GM12801 (cell line): ENCODE results near the gene MAP3K10.

Experiments
- CTCF ChIP-seq: IDR thresholded peaks from one replicate; pipeline ENCODE4 v1.5.1; 2011; ENCODE audit warnings: control low read depth; ENCODE audit not compliant: insufficient read length; ENCODE audit errors: extremely low read depth

MAP3K10 gene

DNA sequence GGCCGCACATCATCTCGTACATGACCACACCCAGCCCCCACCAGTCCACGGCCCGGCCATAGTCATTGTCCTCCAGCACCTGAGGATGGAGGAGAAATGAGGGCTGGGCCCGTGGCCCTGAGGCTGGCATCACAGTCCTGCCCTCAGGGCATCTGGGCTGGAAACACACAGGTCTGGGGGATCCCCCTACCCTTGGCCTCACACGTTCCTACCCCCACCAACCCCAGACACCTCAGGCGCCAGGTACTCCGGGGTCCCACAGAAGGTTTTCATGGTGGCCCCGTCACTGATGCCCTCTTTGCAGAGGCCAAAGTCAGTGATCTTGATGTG is 44.8 kb downstream of the MAP3K10 start:
- no peak for TF ChIP-seq CTCF

- no peak for TF ChIP-seq CTCF
Observed at GRCh38 chr19:40236366-40236765, 45.1 kb downstream of the MAP3K10 start.

GRCh38 chr19:40237791-40238190 is 46.6 kb downstream of the MAP3K10 start:
- no peak for TF ChIP-seq CTCF

DNA sequence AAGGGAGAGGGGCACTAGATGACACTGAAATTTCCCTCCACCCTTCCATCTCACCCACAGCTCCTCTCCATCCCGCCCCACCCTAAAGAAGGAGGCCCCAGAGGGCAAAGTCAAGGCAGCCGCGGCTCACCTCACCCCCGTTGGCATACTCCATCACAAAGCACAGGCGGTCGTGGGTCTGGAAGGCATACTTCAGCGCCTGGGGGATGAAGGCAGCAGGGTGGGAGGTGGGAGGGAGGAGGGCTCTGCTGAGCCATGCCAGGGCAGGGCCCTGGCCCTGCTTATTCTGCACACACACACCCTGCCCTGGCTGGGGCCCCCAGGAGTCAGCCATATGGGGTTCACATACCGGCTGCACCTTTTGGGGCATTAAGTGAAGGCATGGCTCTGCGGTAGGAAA is 47.5 kb downstream of the MAP3K10 start:
- TF ChIP-seq CTCF: no peak

DNA sequence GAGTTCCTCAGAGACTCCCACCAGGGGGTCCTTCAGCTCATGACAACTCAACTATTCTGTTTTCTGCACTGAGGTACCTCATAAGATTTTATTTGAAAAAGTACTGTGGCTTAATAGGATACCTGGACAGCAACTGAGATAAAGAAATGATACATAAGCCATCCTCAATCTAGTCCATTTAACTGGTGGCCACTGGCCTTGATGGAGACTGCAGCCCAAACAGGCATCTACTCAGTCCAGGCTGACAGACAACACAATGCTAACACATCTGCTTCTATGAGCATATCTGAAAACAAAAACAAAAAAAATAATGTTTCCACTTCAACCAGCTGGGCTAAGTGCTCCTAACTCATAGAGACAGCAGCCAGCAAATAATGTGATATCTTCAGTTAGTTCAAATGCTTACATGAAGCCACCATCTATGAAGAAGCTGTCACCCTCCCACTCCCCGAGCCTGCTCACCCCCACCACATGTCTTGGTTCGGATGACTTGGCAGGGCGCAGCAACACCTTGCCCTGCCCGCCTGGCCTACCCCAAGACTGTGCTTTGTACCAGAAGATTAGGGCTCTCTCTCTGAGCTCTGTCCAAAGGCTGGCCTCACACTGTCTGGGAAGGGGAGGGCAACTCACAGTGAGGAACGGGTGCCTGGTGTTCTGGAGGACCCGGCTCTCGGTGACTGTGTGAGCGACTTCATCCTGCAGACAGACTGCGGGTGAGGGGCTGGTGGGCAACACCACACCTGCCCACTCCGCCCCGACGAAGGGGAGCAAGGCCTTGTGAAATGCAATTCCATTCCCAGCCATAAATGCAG is 48.4 kb downstream of the MAP3K10 start:
- TF ChIP-seq CTCF: no peak

DNA sequence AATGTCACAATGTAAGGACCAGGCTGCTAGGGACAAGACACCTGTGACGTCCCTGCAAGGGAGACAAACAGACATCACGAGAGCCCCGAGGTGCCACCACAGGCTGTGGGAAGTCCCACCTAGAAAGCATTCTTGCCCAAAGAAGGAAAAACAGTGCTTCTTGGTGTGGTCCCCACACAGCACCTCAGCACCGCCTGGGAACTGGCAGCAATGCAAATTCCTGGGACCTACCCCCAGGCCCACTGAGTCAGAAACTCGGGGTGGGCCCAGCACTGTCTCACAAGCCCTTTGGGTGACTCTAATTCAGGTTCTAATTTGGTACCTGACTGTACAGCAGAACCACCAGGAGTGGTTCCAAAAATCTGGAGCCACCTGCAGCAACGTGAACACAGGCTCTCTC is 49.1 kb downstream of the MAP3K10 start:
- TF ChIP-seq CTCF: no peak

DNA sequence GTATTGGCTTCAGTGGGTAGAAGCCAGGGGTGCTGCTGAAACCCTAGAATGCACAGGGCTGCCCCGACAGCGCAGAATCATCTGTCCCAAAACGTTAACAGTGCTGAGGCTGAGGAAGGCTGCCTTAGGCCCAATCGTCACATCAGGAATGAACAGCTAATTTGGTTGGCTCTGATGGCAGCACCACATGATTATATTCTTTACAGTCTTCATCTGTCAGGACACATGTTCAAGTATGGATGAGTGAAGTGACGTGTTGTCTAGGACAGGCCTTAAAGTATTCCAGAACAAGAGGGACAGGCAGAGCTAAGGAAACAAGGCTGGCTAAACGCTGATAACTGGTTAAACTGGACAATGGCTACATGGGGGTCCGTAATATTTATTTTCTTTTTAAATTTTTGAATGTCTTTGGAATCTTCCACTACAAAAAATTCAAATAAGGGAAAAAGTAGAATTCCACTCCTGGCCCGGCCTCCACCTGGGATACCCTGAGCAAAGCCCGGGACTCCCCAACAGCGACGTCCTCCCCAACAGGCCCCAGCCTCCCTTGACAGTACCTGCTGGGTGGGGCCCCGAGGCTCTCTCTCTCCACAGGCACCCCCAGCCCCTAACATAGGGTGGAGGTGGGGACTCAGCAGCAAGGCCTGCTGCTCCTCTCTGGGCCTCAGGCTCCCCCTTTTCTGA is 50.0 kb downstream of the MAP3K10 start:
- TF ChIP-seq CTCF: no peak
